Germinal center (tissue), 1 donor: ENCODE results near the gene LGALS9B.
"Not testable (repeated sequence)": the region's sequence is repeated elsewhere in the genome, so short reads cannot be mapped to it uniquely, and the experiment has no call there.

Experiments used
- DNase-seq: peaks from one replicate; pipeline ENCODE4 v3.0.0; 2012; ENCODE audit warnings: mixed read lengths, low spot score

Gene LGALS9B

GRCh38 chr17:20415479-20415878 lies 51.9 kb downstream of the LGALS9B start:
- not testable (repeated sequence) for DNase-seq

- DNase-seq, result not testable (repeated sequence)
Observed at GRCh38 chr17:20401306-20402022, 65.9 kb downstream of the LGALS9B start.

GRCh38 chr17:20400559-20401305 lies 66.6 kb downstream of the LGALS9B start:
- not testable (repeated sequence) for DNase-seq
